H1 (cell line): Measurements from ENCODE around the gene ZNF530. TPM values are rescaled to one million over a fixed set of nuclear protein-coding genes. Genes with fewer than 3 reads are reported as not detected.

ENCODE experiments used
- CTCF ChIA-PET: fragments of 300-600 bp; sonication (Branson Sonifier 250); formaldehyde crosslinking; loops from one replicate; lab custom pipeline; 2021; ENCODE audit not compliant: partially characterized antibody; lab: Charles Lee
- POLR2A ChIA-PET: fragments of 300-600 bp; sonication (Branson Sonifier 250); formaldehyde crosslinking; loops from one replicate; lab custom pipeline; 2021; ENCODE audit warnings: inconsistent platforms; ENCODE audit not compliant: partially characterized antibody; lab: Charles Lee
- DNase-seq, 2 experiments: peaks; one replicate each; pipeline versions ENCODE4 v3.0.0 to v3.0.0-alpha.2; 2010 to 2022; ENCODE audit warnings: low spot score in 2 of 2, low read depth in 1 of 2, mixed read lengths in 1 of 2
- FAIRE-seq: peaks from 2 replicates; lab custom pipeline; 2011; peaks lifted over from hg19 to GRCh38; lab: Jason Lieb, UNC
- H2AFZ ChIP-seq: 2 replicates; pipeline ENCODE4 v1.8.1; 2012; ENCODE audit warnings: low read length, inconsistent platforms
- H2AK5ac ChIP-seq: 2 replicates; pipeline ENCODE4 v1.6.1; 2013; ENCODE audit warnings: low read depth, low read length
- H2BK120ac ChIP-seq: replicated peaks from 2 replicates; pipeline ENCODE3; 2013; ENCODE audit warnings: low read depth, low read length, inconsistent platforms
- H2BK12ac ChIP-seq: 2 replicates; pipeline ENCODE4 v1.6.1; 2013; ENCODE audit warnings: low read depth, low read length
- H2BK15ac ChIP-seq: 2 replicates; pipeline ENCODE4 v1.6.1; 2013; ENCODE audit warnings: low read length
- H2BK20ac ChIP-seq: 2 replicates; pipeline ENCODE4 v1.6.1; 2013; ENCODE audit warnings: low read length
- H2BK5ac ChIP-seq: 2 replicates; pipeline ENCODE4 v1.6.1; 2013; ENCODE audit warnings: low read depth, low read length
- H3K14ac ChIP-seq: 2 replicates; pipeline ENCODE4 v1.6.1; 2013; ENCODE audit warnings: inconsistent platforms; ENCODE audit not compliant: insufficient read length
- H3K18ac ChIP-seq: 2 replicates; pipeline ENCODE4 v1.6.1; 2013; ENCODE audit warnings: low read length; ENCODE audit errors: extremely low read depth
- H3K23ac ChIP-seq: 2 replicates; pipeline ENCODE4 v1.6.1; 2013; ENCODE audit warnings: inconsistent platforms; ENCODE audit not compliant: insufficient read length
- H3K23me2 ChIP-seq: 2 replicates; pipeline ENCODE4 v1.6.1; 2013; ENCODE audit warnings: low read depth, low read length
- H3K27ac ChIP-seq: 2 replicates; pipeline ENCODE4 v1.6.1; 2011; ENCODE audit warnings: low read depth, low read length, inconsistent platforms
- H3K27me3 ChIP-seq, 4 experiments: replicated peaks in 1 of 4; 1 replicate in 1 of 4; 2 replicates in 3 of 4; pipeline versions ENCODE4 v1.6.1 to v1.8.1; 2011 to 2013; ENCODE audit warnings: low read length in 3 of 4, mild to moderate bottlenecking in 3 of 4, inconsistent platforms in 2 of 4, mixed read lengths in 2 of 4, moderate library complexity in 1 of 4; ENCODE audit not compliant: control insufficient read depth in 3 of 4, insufficient read depth in 3 of 4; ENCODE audit errors: extremely low read depth in 1 of 4
- H3K36me3 ChIP-seq, 4 experiments: 2 replicates each; pipeline versions ENCODE4 v1.6.1 to v1.8.1; 2011 to 2013; ENCODE audit warnings: mild to moderate bottlenecking in 4 of 4, low read length in 3 of 4, moderate library complexity in 2 of 4, control low read depth in 1 of 4, inconsistent platforms in 1 of 4; ENCODE audit not compliant: insufficient read depth in 4 of 4, control insufficient read depth in 2 of 4
- H3K4ac ChIP-seq: replicated peaks from 2 replicates; pipeline ENCODE3; 2013; ENCODE audit warnings: low read length, low read depth, mixed read lengths, inconsistent platforms; ENCODE audit not compliant: insufficient read length
- H3K4me1 ChIP-seq, 4 experiments: replicated peaks in 1 of 4; 1 replicate in 1 of 4; 2 replicates in 3 of 4; pipeline versions ENCODE4 v1.6.1 to v1.8.1; 2011 to 2013; ENCODE audit warnings: low read length in 3 of 4, inconsistent platforms in 2 of 4, mixed read lengths in 1 of 4; ENCODE audit not compliant: insufficient read depth in 4 of 4, control insufficient read depth in 3 of 4
- H3K4me2 ChIP-seq, 2 experiments: 2 replicates each; pipeline versions ENCODE4 v1.6.1 to v1.8.1; 2011 to 2013; ENCODE audit warnings: low read depth in 2 of 2, low read length in 2 of 2, control low read depth in 1 of 2, inconsistent platforms in 1 of 2, mild to moderate bottlenecking in 1 of 2; ENCODE audit not compliant: insufficient read depth in 1 of 2
- H3K4me3 ChIP-seq, 4 experiments: fragments of 200-600, 300-600 bp in 1 of 4; sonication (generic), shearing (Covaris generic), sonication (Bioruptor Twin) in 1 of 4; 2 replicates each; pipeline versions ENCODE4 v1.5.1 to v1.8.1; 2011 to 2016; ENCODE audit warnings: low read length in 4 of 4, low read depth in 3 of 4, control low read depth in 2 of 4, inconsistent platforms in 2 of 4, mild to moderate bottlenecking in 2 of 4, mixed read lengths in 1 of 4, moderate library complexity in 1 of 4; ENCODE audit not compliant: insufficient read depth in 2 of 4; ENCODE audit errors: extremely low read depth in 1 of 4
- H3K56ac ChIP-seq: replicated peaks from 2 replicates; pipeline ENCODE3; 2013; ENCODE audit warnings: low read depth, mild to moderate bottlenecking, mixed read lengths, low read length, inconsistent platforms; ENCODE audit not compliant: insufficient read length
- H3K79me1 ChIP-seq: 2 replicates; pipeline ENCODE4 v1.6.1; 2013; ENCODE audit warnings: low read depth, low read length, control low read depth
- H3K79me2 ChIP-seq, 2 experiments: 2 replicates each; pipeline versions ENCODE4 v1.6.1 to v1.8.1; 2012 to 2013; ENCODE audit warnings: low read length in 2 of 2, mild to moderate bottlenecking in 2 of 2, inconsistent platforms in 1 of 2; ENCODE audit not compliant: insufficient read depth in 2 of 2, control insufficient read depth in 1 of 2
- H3K9ac ChIP-seq, 4 experiments: replicated peaks in 1 of 4; 1 replicate in 1 of 4; 2 replicates in 3 of 4; pipeline versions ENCODE4 v1.6.1 to v1.8.1; 2011 to 2013; ENCODE audit warnings: low read depth in 3 of 4, low read length in 3 of 4, control low read depth in 2 of 4, mild to moderate bottlenecking in 2 of 4, moderate library complexity in 2 of 4, inconsistent platforms in 1 of 4; ENCODE audit errors: extremely low read depth in 1 of 4
- H3K9me3 ChIP-seq, 2 experiments: 2 replicates each; pipeline versions ENCODE4 v1.6.1 to v1.8.1; 2012 to 2013; ENCODE audit warnings: mild to moderate bottlenecking in 2 of 2, moderate library complexity in 2 of 2, control low read depth in 1 of 2, inconsistent platforms in 1 of 2, low read depth in 1 of 2, low read length in 1 of 2, mixed read lengths in 1 of 2; ENCODE audit not compliant: insufficient read depth in 2 of 2
- H4K20me1 ChIP-seq, 2 experiments: replicated peaks in 1 of 2; 2 replicates each; pipeline versions ENCODE3 to v1.8.1; 2011 to 2013; ENCODE audit warnings: inconsistent platforms in 2 of 2, low read length in 2 of 2, mild to moderate bottlenecking in 1 of 2; ENCODE audit not compliant: insufficient read depth in 2 of 2, control insufficient read depth in 1 of 2
- H4K5ac ChIP-seq: 2 replicates; pipeline ENCODE4 v1.6.1; 2013; ENCODE audit warnings: low read length, low read depth, mixed read lengths, inconsistent platforms; ENCODE audit not compliant: insufficient read length
- H4K8ac ChIP-seq: 2 replicates; pipeline ENCODE4 v1.8.0; 2013; ENCODE audit warnings: mild to moderate bottlenecking, moderate library complexity, low read length, inconsistent platforms; ENCODE audit not compliant: insufficient read depth; ENCODE audit errors: extremely low read depth
- H4K91ac ChIP-seq: replicated peaks from 2 replicates; pipeline ENCODE3; 2013; ENCODE audit warnings: low read length, mixed read lengths, inconsistent platforms; ENCODE audit not compliant: insufficient read length
- CHD2 ChIP-seq: IDR thresholded peaks from 2 replicates; pipeline ENCODE4 v1.6.1; 2012; ENCODE audit warnings: low read length, improper control_type of control experiment
- HDAC2 ChIP-seq, 2 experiments: fragments of 300-600 bp in 1 of 2; sonication (generic) in 1 of 2; IDR thresholded peaks; 2 replicates each; pipeline ENCODE4 v1.6.1; 2011 to 2012; ENCODE audit warnings: low read depth in 2 of 2, low read length in 2 of 2, mild to moderate bottlenecking in 2 of 2, moderate library complexity in 2 of 2, borderline replicate concordance in 1 of 2, inconsistent platforms in 1 of 2
- KDM1A ChIP-seq: fragments of 200-600, 300-600 bp; sonication (generic); IDR thresholded peaks from 2 replicates; pipeline ENCODE4 v1.7.1; 2016; ENCODE audit warnings: mild to moderate bottlenecking, low read length, borderline replicate concordance
- KDM4A ChIP-seq: IDR thresholded peaks from one replicate; pipeline ENCODE4 v1.7.1; 2012; ENCODE audit warnings: low read depth, mild to moderate bottlenecking, moderate library complexity, low read length, inconsistent platforms; ENCODE audit not compliant: severe bottlenecking
- KDM5A ChIP-seq: fragments of 200-600 bp; IDR thresholded peaks from 2 replicates; pipeline ENCODE4 v1.7.1; 2012; ENCODE audit warnings: mild to moderate bottlenecking, low read length, inconsistent platforms, mixed read lengths
- POLR2A ChIP-seq, 2 experiments: IDR thresholded peaks; 1 replicate in 1 of 2; 2 replicates in 1 of 2; pipeline ENCODE4 v1.6.1; 2011; ENCODE audit warnings: low read depth in 2 of 2, low read length in 2 of 2, mild to moderate bottlenecking in 2 of 2; ENCODE audit errors: control extremely low read depth in 1 of 2
- SP4 ChIP-seq: IDR thresholded peaks from 2 replicates; pipeline ENCODE4 v1.6.1; 2012; ENCODE audit warnings: low read length, inconsistent platforms
- TAF1 ChIP-seq: IDR thresholded peaks from 2 replicates; pipeline ENCODE4 v1.6.1; 2011; ENCODE audit warnings: mild to moderate bottlenecking, low read depth, low read length
- TAF7 ChIP-seq: optimal IDR thresholded peaks from 2 replicates; pipeline ENCODE3; 2011; ENCODE audit warnings: low read depth, mild to moderate bottlenecking, inconsistent platforms, low read length, moderate library complexity, borderline replicate concordance
- TEAD4 ChIP-seq: IDR thresholded peaks from 2 replicates; pipeline ENCODE4 v1.6.1; 2012; ENCODE audit warnings: low read depth, low read length, inconsistent platforms, mixed read lengths
- polyA plus RNA-seq, 7 experiments: library from polyadenylated mRNA; depleted of rRNA in 3 of 7; stranded (reverse) in 5 of 7; unstranded in 2 of 7; fragments of >200 nt in 5 of 7; fragments of 200-250 nt in 2 of 7; gene quantifications; 1 replicate in 5 of 7; 2 replicates in 1 of 7; 4 replicates in 1 of 7; pipeline versions ENCODE4 v1.2.1 to v1.2.3, GENCODE V29; 2011 to 2013; ENCODE audit warnings: missing spikeins in 2 of 7, mixed read lengths in 2 of 7
- total RNA-seq: library from RNA; stranded (reverse); fragmentation: NEBNext Ultra II Directional; extraction: Animal tissue kit (Norgen Biotek cat#: 25700); gene quantifications from 2 replicates; pipeline ENCODE4 v1.2.1, GENCODE V29; 2021
- TF ChIP-seq, protein P1 (sequence below): IDR thresholded peaks from 2 replicates; pipeline ENCODE4 v1.6.1; 2011; ENCODE audit warnings: low read length, improper control_type of control experiment
- TF ChIP-seq, protein P2 (sequence below): IDR thresholded peaks from 2 replicates; pipeline ENCODE4 v1.6.1; 2012; ENCODE audit warnings: inconsistent platforms

The ZNF530 gene
- total and polyA plus RNA-seq, 2 of the 8 experiments (the other 6 are each of a cell fraction or from before 2014, with no cell fraction given) = 4.2 to 9.3 TPM

DNA sequence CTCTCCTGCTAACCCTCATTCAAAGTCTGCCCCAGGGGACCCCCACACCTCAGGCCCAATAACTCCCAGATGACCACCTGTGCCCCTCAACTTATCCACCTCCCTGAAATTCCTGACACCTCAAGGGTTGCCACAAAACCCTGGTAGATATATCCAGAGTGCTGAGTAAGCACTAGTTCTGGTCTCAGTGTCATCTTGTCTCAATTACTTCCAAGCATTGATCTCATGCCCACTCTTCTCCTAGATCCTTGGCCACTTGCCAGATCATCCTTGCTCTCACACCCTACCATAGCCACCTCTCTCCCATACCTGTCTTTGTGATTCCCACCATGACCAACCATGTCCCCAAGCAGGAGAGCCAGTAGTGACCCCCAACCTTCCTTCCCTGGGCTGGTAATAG lies 23.0 kb upstream of the ZNF530 start:
- peaks cover 24 to 58% (median 52%) of the 10 kb centered on the region in 4 experiments; a peak in 7 of 8 replicates for H3K36me3 ChIP-seq

More for the DNA sequence above, 23.0 kb upstream of the ZNF530 start:
- Histone ChIP-seq H3K9ac (no peak overlapping the region), H3K14ac (no peak overlapping the region), H3K4me1 (peaks cover 0 to 2% (median 0%) of the 10 kb centered on the region in 4 experiments; a peak in 3 of 7 replicates), H3K4me2 (no peak overlapping the region), H2BK5ac (no peak overlapping the region), H3K18ac (no peak overlapping the region), H4K5ac (no peak overlapping the region), H3K23ac (no peak overlapping the region), H2BK12ac (no peak overlapping the region), H2AK5ac (no peak overlapping the region), H3K27me3 (no peaks in the 10 kb centered on the region), H3K27ac (no peak overlapping the region), H3K56ac (no peak overlapping the region), H3K4me3 (no peak overlapping the region), H3K79me2 (peaks cover 0 to 17% of the 10 kb centered on the region in 2 experiments; a peak in 3 of 4 replicates), H4K8ac (no peak overlapping the region), H2BK120ac (no peak overlapping the region), H2BK20ac (no peak overlapping the region), H2AFZ (no peak overlapping the region), H3K9me3 (peaks cover 57 to 60% of the 10 kb centered on the region in 2 experiments), H2BK15ac (no peak overlapping the region), H3K23me2 (peaks cover 2% of the 10 kb centered on the region; the same call in 1 of the 2 replicates)
- ChIA-PET POLR2A (interaction anchor here (1.1 to 1.2 kb wide), 2 partner anchors 10 to 105 kb away, joined by 3 read pairs; partner anchors contain the start of gene ZNF551), CTCF (no interaction called here)
- FAIRE-seq (no peak), DNase-seq (no peak)
- no peak for TF ChIP-seq KDM5A
- no peak for TF ChIP-seq KDM1A
- TF ChIP-seq HDAC2 (IDR thresholded peaks at IDR 0.05; ENCODE audit: borderline replicate concordance in 1 of 2, low read depth in 2 of 2, low read length in 2 of 2) = no peak
- TF ChIP-seq, protein P1, sequence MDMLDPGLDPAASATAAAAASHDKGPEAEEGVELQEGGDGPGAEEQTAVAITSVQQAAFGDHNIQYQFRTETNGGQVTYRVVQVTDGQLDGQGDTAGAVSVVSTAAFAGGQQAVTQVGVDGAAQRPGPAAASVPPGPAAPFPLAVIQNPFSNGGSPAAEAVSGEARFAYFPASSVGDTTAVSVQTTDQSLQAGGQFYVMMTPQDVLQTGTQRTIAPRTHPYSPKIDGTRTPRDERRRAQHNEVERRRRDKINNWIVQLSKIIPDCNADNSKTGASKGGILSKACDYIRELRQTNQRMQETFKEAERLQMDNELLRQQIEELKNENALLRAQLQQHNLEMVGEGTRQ = no peak
- TF ChIP-seq SP4 = no peak
- TF ChIP-seq TAF1 = no peak
- TF ChIP-seq, protein P2, sequence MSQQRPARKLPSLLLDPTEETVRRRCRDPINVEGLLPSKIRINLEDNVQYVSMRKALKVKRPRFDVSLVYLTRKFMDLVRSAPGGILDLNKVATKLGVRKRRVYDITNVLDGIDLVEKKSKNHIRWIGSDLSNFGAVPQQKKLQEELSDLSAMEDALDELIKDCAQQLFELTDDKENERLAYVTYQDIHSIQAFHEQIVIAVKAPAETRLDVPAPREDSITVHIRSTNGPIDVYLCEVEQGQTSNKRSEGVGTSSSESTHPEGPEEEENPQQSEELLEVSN = no peak
- TF ChIP-seq POLR2A (IDR thresholded peaks at IDR 0.05; ENCODE audit: control extremely low read depth in 1 of 2, low read depth in 2 of 2, low read length in 2 of 2) = no peak
- no peak for TF ChIP-seq KDM4A
- TF ChIP-seq TEAD4 = no peak
- TF ChIP-seq CHD2 = no peak
- TF ChIP-seq TAF7 = no peak
- TF ChIP-seq, all 59 proteins: peak for 0
- no peak overlapping the region for H4K91ac ChIP-seq
- no peaks in the 10 kb centered on the region for H4K20me1 ChIP-seq
- no peak overlapping the region for H3K4ac ChIP-seq
- peaks cover 12% of the 10 kb centered on the region for H3K79me1 ChIP-seq
